SU-DHL-6 (cell line): ENCODE results near the gene NAPB.

Experiments used
- H2AFZ ChIP-seq: fragments of 200-600 bp; sonication (generic); 2 replicates; pipeline ENCODE4 v1.6.1; 2014; ENCODE audit warnings: low read depth, mild to moderate bottlenecking, moderate library complexity, mixed read lengths, antibody characterized with exemption, low read length; ENCODE audit not compliant: severe bottlenecking
- H3F3A ChIP-seq: fragments of 200-600 bp; shearing (Covaris generic); 2 replicates; pipeline ENCODE4 v1.6.0; 2016; ENCODE audit warnings: antibody characterized with exemption, mild to moderate bottlenecking; ENCODE audit not compliant: insufficient read depth
- H3K27ac ChIP-seq: fragments of 200-600 bp; sonication (generic); 2 replicates; pipeline ENCODE4 v1.5.1; 2016; ENCODE audit warnings: low read depth, mild to moderate bottlenecking, low read length, moderate library complexity, mixed read lengths
- H3K27me3 ChIP-seq: fragments of 200-600 bp; sonication (generic), shearing (Covaris generic); 2 replicates; pipeline ENCODE4 v1.6.0; 2014; ENCODE audit warnings: mild to moderate bottlenecking, low read length
- H3K36me3 ChIP-seq: fragments of 200-600 bp; sonication (generic); 2 replicates; pipeline ENCODE4 v1.6.1; 2014; ENCODE audit warnings: mild to moderate bottlenecking, low read length, mixed read lengths
- H3K4me2 ChIP-seq: fragments of 300-600, 200-600 bp; shearing (Covaris generic), sonication (generic); 2 replicates; pipeline ENCODE4 v1.6.0; 2014; ENCODE audit warnings: low read length, low read depth, mild to moderate bottlenecking; ENCODE audit not compliant: poor library complexity, severe bottlenecking
- H3K4me3 ChIP-seq: fragments of 200-600 bp; sonication (generic); 2 replicates; pipeline ENCODE4 v1.5.1; 2014; ENCODE audit warnings: antibody characterized with exemption, low read length, mild to moderate bottlenecking, mixed read lengths; ENCODE audit not compliant: insufficient read depth, poor library complexity, severe bottlenecking
- H3K79me2 ChIP-seq: fragments of 200-600 bp; sonication (generic); 2 replicates; pipeline ENCODE4 v1.6.1; 2014; ENCODE audit warnings: mild to moderate bottlenecking, low read length, moderate library complexity; ENCODE audit not compliant: insufficient read depth
- H3K9ac ChIP-seq: fragments of 200-600 bp; sonication (generic); 2 replicates; pipeline ENCODE4 v1.7.0; 2014; ENCODE audit warnings: mild to moderate bottlenecking, low read length
- H3K9me2 ChIP-seq: fragments of 200-600 bp; sonication (generic); replicated peaks from 2 replicates; pipeline ENCODE4 v1.6.1; 2014; ENCODE audit warnings: low read length; ENCODE audit not compliant: insufficient read depth
- H3K9me3 ChIP-seq: fragments of 200-600 bp; sonication (generic); 2 replicates; pipeline ENCODE4 v1.6.1; 2014; ENCODE audit warnings: low read length, mixed read lengths; ENCODE audit not compliant: insufficient read depth
- H4K20me1 ChIP-seq: fragments of 200-600 bp; sonication (generic); 2 replicates; pipeline ENCODE4 v1.6.1; 2014; ENCODE audit warnings: low read depth, mild to moderate bottlenecking, antibody characterized with exemption, low read length, moderate library complexity, mixed read lengths
- CTCF ChIP-seq: fragments of 200-600 bp; sonication (generic); IDR thresholded peaks from one replicate; pipeline ENCODE4 v1.5.1; 2017; ENCODE audit warnings: antibody characterized with exemption, mild to moderate bottlenecking, low read length, moderate library complexity; ENCODE audit not compliant: insufficient read depth, poor library complexity, severe bottlenecking
- EZH2phosphoT487 ChIP-seq: fragments of 200-600 bp; sonication (generic), shearing (Covaris generic); conservative IDR thresholded peaks from 2 replicates; pipeline ENCODE4 v1.6.1; 2018; ENCODE audit warnings: mild to moderate bottlenecking, antibody characterized with exemption, low read length, moderate library complexity, mixed read lengths

Gene NAPB

GRCh38 chr20:23341073-23341472 lies 80.2 kb downstream of the NAPB start:
- Histone ChIP-seq H3K79me2 (no peaks in the 10 kb centered on the region), H4K20me1 (no peaks in the 10 kb centered on the region), H3K9me2 (no peaks in the 10 kb centered on the region), H3F3A (no peaks in the 10 kb centered on the region), H3K9ac (no peak overlapping the region), H3K27me3 (no peaks in the 10 kb centered on the region), H3K36me3 (no peaks in the 10 kb centered on the region), H3K4me3 (no peak overlapping the region), H3K4me2 (no peak overlapping the region), H3K9me3 (no peaks in the 10 kb centered on the region), H3K27ac (no peak overlapping the region), H2AFZ (no peak overlapping the region)
- TF ChIP-seq EZH2phosphoT487 (no peak), CTCF (no peak)

GRCh38 chr20:23340524-23340923 lies 80.8 kb downstream of the NAPB start:
- Histone ChIP-seq H3F3A (no peaks in the 10 kb centered on the region), H3K79me2 (no peaks in the 10 kb centered on the region), H3K36me3 (no peaks in the 10 kb centered on the region), H3K4me2 (no peak overlapping the region), H3K27me3 (no peaks in the 10 kb centered on the region), H3K9me3 (no peaks in the 10 kb centered on the region), H3K9ac (no peak overlapping the region), H3K4me3 (no peak overlapping the region), H2AFZ (no peak overlapping the region), H3K9me2 (no peaks in the 10 kb centered on the region), H4K20me1 (no peaks in the 10 kb centered on the region), H3K27ac (no peak overlapping the region)
- TF ChIP-seq EZH2phosphoT487 (no peak), CTCF (peak; percentile 17)

GRCh38 chr20:23339986-23340385 lies 81.3 kb downstream of the NAPB start:
- Histone ChIP-seq H3K27ac (no peak overlapping the region), H4K20me1 (no peaks in the 10 kb centered on the region)
- TF ChIP-seq EZH2phosphoT487 (no peak), CTCF (no peak)

More at GRCh38 chr20:23339986-23340385, 81.3 kb downstream of the NAPB start:
- Histone ChIP-seq H3K4me2 (no peak overlapping the region), H2AFZ (no peak overlapping the region), H3K36me3 (no peaks in the 10 kb centered on the region), H3K9ac (no peak overlapping the region), H3K9me3 (no peaks in the 10 kb centered on the region), H3K27me3 (no peaks in the 10 kb centered on the region), H3K79me2 (no peaks in the 10 kb centered on the region), H3F3A (no peaks in the 10 kb centered on the region), H3K9me2 (no peaks in the 10 kb centered on the region), H3K4me3 (no peak overlapping the region)
